ENCODE results near the gene HNF1B.

GRCh38 chr17:37750292-37750691, 5.4 kb upstream of the HNF1B start:
- no peak for TF ChIP-seq CTCF (IDR thresholded peaks at IDR 0.05)
- TF ChIP-seq POLR2A (IDR thresholded peaks at IDR 0.05), result no peak
